Vagina (tissue), 2 donors: Measurements from ENCODE around the gene MRPL28.

Source experiments
- POLR2A ChIP-seq, 2 donors: fragments of 450-650 bp; IDR thresholded peaks; one replicate each; pipeline ENCODE4 v1.6.1; 2017; ENCODE audit warnings: antibody characterized with exemption in 2 of 2, mild to moderate bottlenecking in 2 of 2, moderate library complexity in 2 of 2
- TF ChIP-seq, protein P1 (sequence below), 3 experiments: fragments of 450-650 bp in 2 of 3; fragments of 200-600 bp in 1 of 3; sonication (generic) in 1 of 3; IDR thresholded peaks; one replicate each; pipeline ENCODE4 v1.5.1; 2017 to 2019; ENCODE audit warnings: antibody characterized with exemption in 3 of 3, mild to moderate bottlenecking in 2 of 3, moderate library complexity in 2 of 3

GRCh38 chr16:353404-354290 is 16.7 kb downstream of the MRPL28 start:
- TF ChIP-seq, protein P1, sequence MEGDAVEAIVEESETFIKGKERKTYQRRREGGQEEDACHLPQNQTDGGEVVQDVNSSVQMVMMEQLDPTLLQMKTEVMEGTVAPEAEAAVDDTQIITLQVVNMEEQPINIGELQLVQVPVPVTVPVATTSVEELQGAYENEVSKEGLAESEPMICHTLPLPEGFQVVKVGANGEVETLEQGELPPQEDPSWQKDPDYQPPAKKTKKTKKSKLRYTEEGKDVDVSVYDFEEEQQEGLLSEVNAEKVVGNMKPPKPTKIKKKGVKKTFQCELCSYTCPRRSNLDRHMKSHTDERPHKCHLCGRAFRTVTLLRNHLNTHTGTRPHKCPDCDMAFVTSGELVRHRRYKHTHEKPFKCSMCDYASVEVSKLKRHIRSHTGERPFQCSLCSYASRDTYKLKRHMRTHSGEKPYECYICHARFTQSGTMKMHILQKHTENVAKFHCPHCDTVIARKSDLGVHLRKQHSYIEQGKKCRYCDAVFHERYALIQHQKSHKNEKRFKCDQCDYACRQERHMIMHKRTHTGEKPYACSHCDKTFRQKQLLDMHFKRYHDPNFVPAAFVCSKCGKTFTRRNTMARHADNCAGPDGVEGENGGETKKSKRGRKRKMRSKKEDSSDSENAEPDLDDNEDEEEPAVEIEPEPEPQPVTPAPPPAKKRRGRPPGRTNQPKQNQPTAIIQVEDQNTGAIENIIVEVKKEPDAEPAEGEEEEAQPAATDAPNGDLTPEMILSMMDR (IDR thresholded peaks at IDR 0.05) = no peak
- no peak for TF ChIP-seq POLR2A (IDR thresholded peaks at IDR 0.05)
